ENCODE measurements around the gene PLXNA2. TPM values are rescaled to one million over a fixed set of nuclear protein-coding genes. Genes with fewer than 3 reads are reported as not detected.

PLXNA2 gene
- total and polyA plus RNA-seq, 2 of the 4 experiments (the other 2 are of a cell fraction), result 0.72 to 1.1 TPM

GRCh38 chr1:208272713-208273112 is 28.5 kb upstream of the PLXNA2 start:
- Histone ChIP-seq H3K27ac (ENCODE audit: insufficient read depth, low read length) (no peak overlapping the region), H3K4me1 (ENCODE audit: control insufficient read depth, insufficient read depth, low read length) (no peaks in the 10 kb centered on the region), H2AFZ (replicated peaks; ENCODE audit: low read length, poor library complexity) (no peak overlapping the region), H3K23ac (ENCODE audit: low read depth, low read length) (no peak overlapping the region), H3K4ac (ENCODE audit: low read depth, low read length) (no peak overlapping the region), H3K4me2 (ENCODE audit: low read depth, low read length) (no peak overlapping the region), H3K9ac (ENCODE audit: low read depth, low read length) (no peak overlapping the region), H3K14ac (replicated peaks; ENCODE audit: low read depth, low read length) (no peak overlapping the region), H2BK15ac (ENCODE audit: low read depth, low read length) (no peak overlapping the region), H3K56ac (ENCODE audit: extremely low read depth, insufficient read depth, low read length) (no peak overlapping the region), H3K79me1 (ENCODE audit: low read depth in 1 of 2, low read length in 2 of 2) (no peaks in the 10 kb centered on the region), H2AK9ac (replicated peaks; ENCODE audit: low read depth, low read length, poor library complexity) (no peak overlapping the region), H3K4me3 (ENCODE audit: insufficient read depth, low read depth, low read length) (no peak overlapping the region), H3K18ac (ENCODE audit: low read depth, low read length) (no peak overlapping the region), H2BK20ac (ENCODE audit: low read depth, low read length) (no peak overlapping the region), H3K9me1 (ENCODE audit: insufficient read depth, low read length) (no peaks in the 10 kb centered on the region), H2BK120ac (ENCODE audit: low read depth, low read length) (no peak overlapping the region), H2BK5ac (ENCODE audit: low read depth, low read length, poor library complexity, severe bottlenecking) (no peak overlapping the region), H3K27me3 (ENCODE audit: control insufficient read depth, insufficient read depth, low read length) (peaks cover 28% of the 10 kb centered on the region), H4K8ac (ENCODE audit: low read depth in 2 of 2, low read length in 2 of 2) (no peak overlapping the region), H3K9me3 (ENCODE audit: control insufficient read depth, insufficient read depth, low read length) (no peaks in the 10 kb centered on the region), H4K20me1 (ENCODE audit: insufficient read depth, low read length) (no peaks in the 10 kb centered on the region), H4K91ac (ENCODE audit: insufficient read depth, low read depth, low read length) (no peak overlapping the region), H4K5ac (ENCODE audit: low read depth, low read length) (no peak overlapping the region), H2AK5ac (ENCODE audit: low read depth, low read length) (no peak overlapping the region), H3K36me3 (ENCODE audit: control insufficient read depth, insufficient read depth, low read length) (no peaks in the 10 kb centered on the region)
- WGBS, 2 experiments (ENCODE audit: extremely low coverage in 2 of 2, insufficient read length in 1 of 2), result 83% methylated on average over 1 of the region's 1 CpG; no CpG with 5 or more reads in 1 of the 2 experiments
- in situ Hi-C loops (cut with MboI; ENCODE audit: low sequenced_read_pairs) (no loop called here), dilution Hi-C loops (cut with HindIII; ENCODE audit: low sequenced_read_pairs, unreplicated experiment) (no loop called here), intact Hi-C loops (cut with micrococcal nuclease) (no loop called here)
- TF ChIP-seq RAD21 (IDR thresholded peaks at IDR 0.05; ENCODE audit: low read length) (no peak), SMC3 (IDR thresholded peaks at IDR 0.05; ENCODE audit: low read depth, low read length) (no peak), RFX5 (IDR thresholded peaks at IDR 0.05; ENCODE audit: low read depth, low read length) (no peak), ELK1 (IDR thresholded peaks at IDR 0.05; ENCODE audit: borderline replicate concordance, low read depth, low read length) (no peak), MAFK (IDR thresholded peaks at IDR 0.05; ENCODE audit: low read depth, low read length) (no peak), USF2 (IDR thresholded peaks at IDR 0.05; ENCODE audit: low read depth, low read length) (no peak), MAZ (IDR thresholded peaks at IDR 0.05; ENCODE audit: borderline replicate concordance, low read depth, low read length) (no peak), RCOR1 (IDR thresholded peaks at IDR 0.05; ENCODE audit: insufficient replicate concordance, low read length) (no peak), CEBPB (IDR thresholded peaks at IDR 0.05; ENCODE audit: low read depth, low read length) (no peak), BHLHE40 (IDR thresholded peaks at IDR 0.05; ENCODE audit: low read depth, low read length) (no peak), MXI1 (IDR thresholded peaks at IDR 0.05; ENCODE audit: borderline replicate concordance, low read depth, low read length) (no peak), POLR2A (IDR thresholded peaks at IDR 0.05; ENCODE audit: low read depth, low read length) (no peak), FOS (IDR thresholded peaks at IDR 0.05; ENCODE audit: low read depth, low read length) (no peak), CTCF (conservative IDR thresholded peaks at IDR 0.05; ENCODE audit: low read depth, low read length) (no peak), NFE2L2 (IDR thresholded peaks at IDR 0.05; ENCODE audit: low read depth, low read length) (no peak)
- ChIA-PET POLR2A (ENCODE audit: unreplicated experiment) (no interaction called here), CTCF (no interaction called here)
- no peak for ATAC-seq (ENCODE audit: low read depth)
- DNase-seq, result no peak
- no TSS peak for BruUV-seq (replicated peaks)
